HG02885 (cell line): ENCODE results near the gene ARHGAP6.

ENCODE experiments used
- ATAC-seq: cut with Tn5 transposase; IDR thresholded peaks from one replicate; pipeline ENCODE4 v1.9.1; 2021; ENCODE audit warnings: mild to moderate bottlenecking; ENCODE audit not compliant: unreplicated experiment, poor library complexity

Gene ARHGAP6

DNA sequence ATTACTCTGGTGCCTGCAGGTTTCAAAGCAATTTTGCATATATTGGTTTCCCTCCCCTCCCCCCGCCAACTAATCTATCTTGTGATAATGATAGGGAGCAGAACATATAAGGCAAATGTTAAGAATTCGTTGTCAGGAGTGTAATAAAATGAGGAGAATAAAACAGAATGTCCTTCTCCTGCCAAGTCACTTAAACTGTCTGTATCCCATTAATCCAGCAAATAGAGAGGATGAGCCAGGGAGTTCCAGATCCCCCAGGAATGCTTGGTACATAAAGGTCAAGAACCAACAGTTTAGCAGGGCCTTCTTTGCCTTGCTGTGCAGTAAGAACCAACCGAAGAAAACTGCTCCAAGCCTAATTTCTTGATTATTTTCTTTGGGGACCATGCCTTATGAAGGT, 231.1 kb downstream of the ARHGAP6 start:
- ATAC-seq, result no peak

DNA sequence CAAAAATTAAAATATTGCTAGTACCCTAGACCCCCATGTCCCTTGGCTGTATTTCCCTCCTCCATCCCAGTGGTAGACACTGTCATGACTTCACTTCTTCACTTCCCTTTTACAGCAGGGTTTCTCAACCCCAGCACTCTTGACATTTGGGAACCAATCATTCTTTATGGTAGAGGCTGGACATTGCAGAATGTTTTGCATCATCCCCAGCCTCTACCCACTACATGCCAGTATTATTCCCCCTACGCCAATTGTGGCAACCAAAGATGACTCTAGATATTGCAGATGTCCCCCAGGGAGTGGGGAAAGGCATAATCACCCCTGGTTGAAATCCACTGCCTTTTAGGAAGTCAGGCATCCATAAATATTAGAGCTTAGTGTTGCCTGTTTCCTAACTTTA, 233.9 kb downstream of the ARHGAP6 start:
- ATAC-seq, result no peak

DNA sequence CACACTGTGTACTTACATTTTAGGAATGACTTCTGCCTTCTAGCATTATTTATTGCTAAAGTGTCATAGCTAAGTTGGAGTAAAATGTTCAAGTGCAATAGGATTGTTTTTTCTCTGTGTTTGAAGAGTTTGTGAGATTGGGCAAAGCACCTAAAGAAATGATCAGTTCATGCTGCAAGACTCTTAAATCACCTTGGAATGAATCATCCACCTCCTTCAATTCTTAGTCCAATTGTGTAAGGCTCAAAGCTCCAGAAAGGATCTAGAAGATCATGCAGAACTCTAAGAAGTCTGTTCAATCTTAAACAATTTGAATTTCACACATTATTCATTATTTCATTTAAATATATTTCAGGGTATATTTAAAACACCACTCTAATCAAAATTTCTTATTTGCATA, 235.4 kb downstream of the ARHGAP6 start:
- no peak for ATAC-seq

DNA sequence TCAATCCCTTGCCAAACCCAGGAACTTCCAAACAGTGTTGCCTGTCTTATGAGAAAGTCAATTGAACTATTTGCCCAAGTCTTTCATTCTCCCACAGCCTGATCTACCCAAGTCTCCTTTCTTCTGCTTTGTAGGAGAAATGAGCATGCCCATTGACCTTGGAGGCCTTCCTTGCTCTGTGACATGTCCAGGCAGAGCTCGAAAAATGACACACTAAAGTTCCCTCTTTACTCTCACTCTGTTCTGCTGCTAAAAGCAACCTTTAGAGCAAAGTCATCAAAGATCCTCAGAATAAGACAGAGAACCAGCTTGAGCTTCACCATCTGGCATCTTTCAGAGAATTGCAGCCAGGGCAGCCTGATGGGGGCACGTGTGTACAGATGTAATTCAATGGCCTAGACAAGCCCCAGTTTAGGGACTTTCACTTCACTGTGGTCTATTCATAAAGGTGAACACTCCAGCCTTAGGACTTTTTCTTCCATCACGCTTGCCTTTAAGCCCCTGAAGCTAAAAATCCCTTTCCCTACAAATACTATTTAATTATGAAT, 236.1 kb downstream of the ARHGAP6 start:
- no peak for ATAC-seq

DNA sequence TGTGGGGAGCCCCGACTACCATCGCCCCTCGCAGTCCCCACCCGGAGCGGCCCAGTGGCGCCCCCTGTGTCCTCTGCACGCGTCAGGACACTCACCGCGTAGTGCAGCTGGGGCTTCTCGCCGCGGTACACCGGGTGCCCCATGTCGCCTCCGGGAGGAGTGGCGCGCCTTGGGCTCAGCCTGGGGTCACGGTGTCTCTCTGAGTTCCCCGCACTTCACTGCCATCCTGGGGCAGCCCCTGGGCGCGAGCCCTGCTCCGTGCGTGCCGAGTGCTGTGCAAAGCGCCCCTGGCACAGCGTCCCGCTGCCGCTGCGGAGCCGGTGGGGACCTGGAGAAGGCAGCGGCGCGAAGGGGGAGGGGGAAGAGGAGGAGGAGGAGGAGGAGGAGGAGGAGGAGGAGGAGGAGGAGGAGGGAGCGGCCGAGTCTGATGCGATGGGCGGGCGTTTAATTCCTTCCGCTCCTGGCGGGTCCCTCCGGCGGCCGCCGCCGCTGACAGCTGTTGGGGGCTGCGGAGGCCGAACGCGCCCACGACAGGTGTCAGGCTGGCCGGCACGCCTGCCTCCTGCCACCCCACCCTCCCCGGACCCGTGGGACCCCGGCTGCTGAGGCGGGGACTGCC, 238.2 kb downstream of the ARHGAP6 start:
- no peak for ATAC-seq

DNA sequence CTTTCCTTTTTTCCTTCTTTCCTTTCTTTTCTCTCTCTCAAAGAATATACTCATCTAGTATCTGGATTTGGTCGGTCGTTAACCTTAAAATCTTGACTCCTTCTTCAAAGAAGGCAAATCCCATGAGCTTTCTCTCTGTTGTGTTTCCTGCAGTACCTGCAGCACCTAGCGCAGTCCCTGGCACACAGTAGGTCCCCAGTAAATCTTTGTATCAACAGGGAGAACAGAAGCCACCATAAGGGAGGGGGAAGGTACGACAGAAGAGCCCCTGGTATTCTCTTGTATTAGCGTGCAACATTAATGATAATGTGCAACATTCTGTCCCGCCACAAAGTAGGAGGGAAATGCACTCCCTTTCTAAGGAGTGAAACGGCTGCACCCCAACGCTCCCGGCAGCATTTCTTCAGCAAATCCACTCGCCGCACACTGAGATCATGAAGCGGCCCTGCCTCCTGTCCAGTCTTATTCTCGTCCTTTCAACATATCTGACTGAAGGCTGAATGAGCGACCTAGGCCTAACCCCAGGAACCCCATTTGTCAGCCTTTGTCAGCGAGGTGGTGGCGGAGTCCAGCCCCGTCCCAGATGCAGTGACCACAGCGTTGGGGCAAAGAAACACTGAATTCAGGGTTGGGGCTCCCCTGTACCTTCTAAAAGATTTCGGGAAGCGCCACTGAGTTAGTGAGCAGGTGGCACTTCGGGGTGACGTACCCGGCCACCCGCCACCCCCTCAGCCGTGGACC, 238.8 kb downstream of the ARHGAP6 start:
- ATAC-seq, result no peak

DNA sequence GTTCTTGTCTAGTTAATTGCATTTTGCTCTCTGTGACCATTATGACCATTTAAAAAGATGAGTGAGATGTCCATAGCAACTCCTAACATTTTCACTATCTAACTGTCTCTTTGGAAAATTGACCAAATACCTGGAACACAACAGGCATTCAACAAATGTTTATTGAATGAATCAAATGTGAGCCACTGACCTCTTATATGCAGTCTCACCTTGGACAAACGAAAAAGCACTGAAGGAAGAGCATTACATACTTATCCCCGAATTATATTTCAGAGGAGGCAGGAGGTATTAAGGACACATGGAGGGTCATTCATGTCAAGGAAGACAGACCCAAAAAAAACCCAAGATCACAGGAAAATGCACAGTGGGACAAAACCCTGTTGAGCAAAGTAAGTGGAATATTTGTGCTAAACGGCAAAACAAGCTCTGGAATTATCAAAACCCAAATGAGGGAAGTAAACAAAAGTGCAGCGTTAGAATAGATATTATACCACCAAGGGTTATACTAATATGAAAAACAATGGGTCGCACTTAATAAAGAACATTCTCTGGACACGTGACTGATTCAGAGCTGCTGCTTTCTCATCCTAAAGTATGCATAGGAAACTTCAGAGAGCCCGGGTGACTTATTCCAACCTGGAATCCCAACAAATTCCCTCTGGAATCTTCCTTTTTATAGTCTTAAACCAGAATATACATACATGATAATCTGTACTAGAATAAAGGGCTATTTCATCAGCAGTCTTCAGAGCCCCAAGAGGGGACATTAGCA, 240.6 kb downstream of the ARHGAP6 start:
- ATAC-seq, result no peak

DNA sequence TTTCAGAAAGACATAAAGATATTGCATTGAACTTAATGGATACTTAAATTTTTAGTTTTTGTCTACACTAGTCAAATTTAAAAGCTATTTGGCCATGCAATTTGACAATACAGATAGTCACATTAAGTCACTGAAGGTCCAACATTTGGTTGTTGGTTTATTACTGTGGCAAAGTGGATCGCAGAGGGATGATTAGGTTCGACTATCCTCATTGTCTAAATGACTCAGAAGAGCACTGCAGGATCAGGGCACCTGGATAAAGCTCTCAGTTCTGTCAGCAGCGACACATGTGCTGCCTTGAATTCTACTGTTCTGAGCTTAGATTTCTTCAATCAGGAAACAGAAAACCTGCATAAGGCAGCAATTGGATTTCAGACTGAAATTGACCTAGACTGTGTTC, 241.8 kb downstream of the ARHGAP6 start:
- ATAC-seq, result no peak

DNA sequence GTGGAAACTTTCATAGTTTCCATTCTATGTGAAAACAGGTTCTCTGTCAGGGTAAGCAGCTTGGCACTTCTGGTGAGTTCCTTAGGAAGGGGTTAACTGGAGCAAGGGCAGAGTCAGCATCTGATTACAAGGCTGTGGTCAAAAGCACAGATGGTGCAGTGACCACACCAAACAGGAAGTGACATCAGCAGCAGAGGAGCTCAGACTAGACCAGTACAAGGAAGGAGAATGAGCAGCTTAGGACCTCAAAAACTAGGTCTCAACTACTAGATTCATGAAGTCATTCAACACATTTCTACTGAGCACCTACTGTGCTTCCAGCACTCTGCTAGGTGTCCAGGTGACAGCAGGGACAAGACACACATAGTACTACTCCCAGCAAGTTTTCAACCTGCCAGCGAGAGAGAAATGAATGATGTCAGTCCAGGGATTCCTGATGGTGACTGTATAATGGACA, 242.3 kb downstream of the ARHGAP6 start:
- peak; percentile 75 for ATAC-seq

DNA sequence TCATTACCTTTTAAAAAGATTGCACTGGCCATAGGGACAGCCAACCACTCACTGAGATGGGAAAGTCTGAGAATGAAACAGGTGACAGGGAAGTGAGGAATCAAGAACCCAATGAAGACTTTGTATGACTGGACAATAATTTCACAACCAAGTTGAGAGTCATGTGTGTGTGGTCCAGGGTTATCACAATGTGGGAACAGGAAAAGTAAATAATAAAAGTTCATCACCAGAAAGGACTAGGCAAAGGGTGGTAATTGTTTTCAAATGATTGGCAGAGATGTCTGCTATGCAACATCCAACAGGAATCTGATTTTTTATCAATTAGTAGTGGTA, 243.2 kb downstream of the ARHGAP6 start:
- ATAC-seq, result no peak

DNA sequence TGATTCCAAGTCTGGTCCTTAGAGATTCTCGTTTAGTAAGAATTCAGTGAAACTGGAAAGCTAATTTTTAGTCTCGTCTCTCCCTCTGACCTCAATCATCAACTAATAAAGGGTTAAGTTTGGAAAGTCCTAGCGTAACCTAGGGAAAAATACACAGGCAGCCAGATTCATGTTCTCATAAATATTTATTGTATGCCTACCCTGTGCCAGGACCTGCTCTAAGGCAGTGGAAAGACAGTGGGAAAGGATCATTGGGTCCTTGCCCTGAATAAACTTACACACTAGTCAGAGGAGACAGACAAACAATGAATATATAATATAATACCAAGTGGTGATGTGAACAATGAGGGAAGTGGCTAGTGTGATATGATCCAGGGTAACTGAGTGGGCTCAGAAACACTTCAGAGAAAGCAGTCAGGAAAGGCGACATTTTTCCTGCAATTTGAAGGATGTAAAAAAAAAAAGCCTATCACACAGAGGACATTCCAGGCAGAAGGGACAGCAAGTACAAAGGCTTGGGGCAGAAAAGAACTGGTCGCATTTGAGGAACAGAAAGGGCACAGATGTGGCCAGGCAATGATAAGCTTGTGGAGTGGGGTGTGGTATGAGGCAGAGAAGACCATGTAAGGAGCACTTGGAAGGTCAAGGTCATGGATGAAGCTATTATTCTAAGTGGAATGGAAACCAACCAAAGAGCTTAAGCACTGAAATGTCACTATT, 243.8 kb downstream of the ARHGAP6 start:
- ATAC-seq, result no peak

DNA sequence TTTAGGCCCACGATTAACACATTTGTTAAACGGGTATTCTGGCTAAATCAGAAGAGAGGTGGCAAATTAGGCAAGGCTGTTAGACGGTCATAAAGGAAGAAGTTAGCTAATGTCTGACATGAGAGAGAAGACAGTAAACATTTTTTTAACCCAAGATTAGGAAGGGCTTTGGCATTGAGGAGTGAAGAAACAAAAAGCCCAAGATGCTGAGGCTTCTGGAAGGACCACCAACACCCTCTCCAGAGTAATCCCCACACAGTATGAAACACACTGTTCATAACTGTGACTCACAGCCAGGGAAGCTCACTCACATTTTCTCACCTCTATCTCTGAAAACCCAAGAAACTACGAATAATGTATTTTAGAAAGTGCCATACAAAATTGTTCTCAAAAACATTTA, 244.9 kb downstream of the ARHGAP6 start:
- ATAC-seq, result no peak

DNA sequence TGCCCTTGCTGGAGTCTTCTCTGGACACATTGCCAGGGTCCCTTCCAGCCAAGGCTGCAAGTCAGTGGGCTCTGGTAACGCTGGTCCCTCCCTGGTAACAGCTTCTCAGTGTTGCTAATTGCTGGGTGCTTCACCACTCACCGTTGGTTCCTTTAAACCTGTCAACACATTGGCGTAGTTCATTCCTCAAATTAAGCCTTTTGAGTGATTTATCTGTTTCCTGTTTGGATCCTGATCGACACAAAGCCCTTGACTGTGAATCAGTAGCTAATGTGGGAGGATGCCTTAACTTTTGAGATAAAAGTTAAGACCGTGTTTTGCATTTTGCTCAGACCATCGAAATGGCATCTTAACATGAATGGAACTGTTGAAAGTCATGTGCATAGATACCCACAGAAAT, 246.6 kb downstream of the ARHGAP6 start:
- ATAC-seq, result no peak

DNA sequence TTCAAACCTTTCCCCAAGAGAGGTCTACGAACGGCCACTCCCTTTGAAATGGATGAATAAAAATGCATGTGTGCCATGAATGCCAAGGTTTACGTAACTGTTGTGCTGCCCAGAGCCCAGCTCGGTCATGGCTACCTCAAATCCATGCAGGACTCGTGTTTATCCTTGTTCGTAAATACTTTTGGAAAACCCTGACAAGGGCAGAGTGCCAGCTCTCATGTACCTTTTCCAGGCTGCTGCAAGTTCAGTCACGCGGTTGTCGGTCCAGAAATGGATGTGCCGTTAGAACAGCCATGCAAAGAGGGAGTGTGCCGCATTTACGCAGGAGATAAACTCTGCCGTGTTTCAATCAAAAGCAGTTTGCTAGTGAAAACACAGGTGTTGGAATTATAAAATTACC, 249.1 kb downstream of the ARHGAP6 start:
- no peak for ATAC-seq

DNA sequence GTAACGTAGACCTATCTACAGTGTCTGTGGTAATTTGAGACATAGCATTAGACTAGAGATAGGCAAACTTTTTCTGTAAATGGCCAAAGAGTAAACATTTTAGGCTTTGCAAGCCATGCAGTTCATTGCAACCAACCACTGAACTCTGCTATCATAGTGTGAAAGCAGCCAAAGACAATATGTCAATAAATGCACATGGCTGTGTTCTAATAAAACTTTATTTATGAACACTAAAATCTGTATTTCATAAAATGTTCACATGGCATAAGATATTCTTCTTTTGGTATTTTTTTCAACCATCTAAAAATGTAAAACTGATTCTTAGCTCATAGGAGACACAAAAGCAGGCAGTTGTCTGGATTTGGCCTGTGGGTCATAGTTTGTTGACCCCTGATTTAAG, 251.6 kb downstream of the ARHGAP6 start:
- no peak for ATAC-seq

DNA sequence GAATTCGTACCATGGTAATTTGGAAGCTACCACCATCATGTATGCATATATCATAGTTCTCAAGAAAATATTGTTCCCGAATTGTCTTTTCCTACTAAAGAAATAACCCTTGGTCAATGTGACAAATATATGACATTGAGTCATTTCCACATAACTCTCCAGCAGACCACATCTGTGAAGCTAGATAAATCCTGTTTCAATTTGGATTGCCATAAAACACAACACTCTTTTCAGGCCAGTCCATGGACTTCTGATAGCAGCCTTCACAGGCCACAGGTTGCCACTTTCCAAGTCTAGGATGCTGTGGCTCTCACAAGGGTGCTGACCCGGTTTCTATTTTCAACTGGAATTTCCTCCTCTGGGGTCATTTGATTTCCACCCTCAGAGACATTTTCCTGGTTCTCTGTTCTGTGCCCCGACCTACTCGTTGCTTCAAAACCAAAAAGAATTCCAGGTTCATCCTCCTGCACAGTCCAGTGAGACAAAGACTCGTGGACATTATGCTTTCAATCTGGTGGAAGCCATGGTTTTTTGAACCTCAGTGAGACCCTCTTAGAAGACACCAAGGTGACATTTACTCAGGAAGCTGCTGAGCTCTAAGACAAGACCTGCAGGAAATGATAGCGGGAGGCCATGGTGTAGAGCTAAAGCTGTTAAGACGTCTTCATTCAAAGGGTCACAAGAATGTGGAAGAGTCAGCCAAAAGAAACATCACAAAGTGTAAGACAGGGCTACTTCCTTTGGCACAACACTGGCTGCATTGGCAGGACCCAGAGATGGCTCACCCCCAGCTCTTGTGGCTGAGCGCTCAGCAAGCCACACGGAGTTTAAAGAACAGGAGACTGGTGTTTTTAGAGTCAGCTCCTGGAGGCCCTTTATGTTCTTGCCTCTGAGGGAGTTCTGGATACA, 252.8 kb downstream of the ARHGAP6 start:
- no peak for ATAC-seq

DNA sequence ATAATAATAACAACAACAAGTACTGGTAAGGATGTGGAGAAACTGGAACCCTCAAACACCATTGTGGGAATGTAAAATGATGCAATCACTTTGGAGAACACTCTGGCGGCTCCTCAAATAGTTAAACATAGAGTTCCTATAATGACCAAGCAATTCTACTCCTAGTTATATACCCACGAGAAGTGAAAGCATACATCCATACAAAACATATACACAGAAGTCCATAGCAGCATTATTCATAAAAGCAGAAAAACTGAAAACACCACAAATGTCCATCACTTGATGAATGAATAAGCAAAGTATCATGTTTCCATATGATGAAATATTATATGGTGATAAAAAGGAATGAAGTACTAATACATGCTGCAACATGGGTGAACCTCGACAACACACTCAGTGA, 255.8 kb downstream of the ARHGAP6 start:
- no peak for ATAC-seq

DNA sequence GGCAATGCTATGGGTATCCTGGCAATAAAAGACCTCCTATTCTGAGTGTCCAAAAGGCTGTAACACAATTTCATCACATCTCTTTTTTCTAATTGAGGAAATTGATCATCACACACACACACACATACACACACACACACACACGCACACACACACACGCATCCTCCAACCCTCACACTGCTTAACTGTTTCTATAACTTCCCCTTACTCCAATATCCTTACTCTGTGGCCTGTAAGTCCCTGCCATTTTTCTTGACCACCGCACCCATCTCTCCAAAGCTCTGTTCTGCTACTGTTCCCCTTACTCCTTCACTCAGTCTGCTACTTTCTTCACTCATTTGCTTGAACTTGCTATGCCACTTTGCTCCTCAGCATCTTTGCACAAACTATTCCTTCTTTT, 256.9 kb downstream of the ARHGAP6 start:
- no peak for ATAC-seq

DNA sequence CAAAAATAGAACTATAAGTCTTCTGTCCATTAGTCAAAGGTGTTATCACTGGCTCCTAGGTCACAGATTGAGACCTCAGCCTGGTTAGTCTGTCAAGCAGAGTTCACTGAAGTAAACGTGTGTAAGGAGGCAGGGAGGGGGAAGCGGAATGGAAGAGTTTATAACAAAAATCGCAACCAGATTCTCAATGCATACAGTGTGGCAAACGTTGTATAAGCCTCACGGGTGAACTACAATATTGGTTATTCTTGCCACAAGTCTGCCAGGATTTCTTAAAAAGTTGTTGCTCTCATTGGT, 257.7 kb downstream of the ARHGAP6 start:
- ATAC-seq, result no peak
